GM18519 (cell line): ENCODE data around the gene MACROD2.
"Not testable (repeated sequence)": the region's sequence is repeated elsewhere in the genome, so short reads cannot be mapped to it uniquely, and the experiment has no call there.

Experiments
- ATAC-seq: cut with Tn5 transposase; IDR thresholded peaks from one replicate; pipeline ENCODE4 v1.9.1; 2021; ENCODE audit warnings: mild to moderate bottlenecking, moderate library complexity; ENCODE audit not compliant: unreplicated experiment, low FRiP score

The MACROD2 gene

DNA sequence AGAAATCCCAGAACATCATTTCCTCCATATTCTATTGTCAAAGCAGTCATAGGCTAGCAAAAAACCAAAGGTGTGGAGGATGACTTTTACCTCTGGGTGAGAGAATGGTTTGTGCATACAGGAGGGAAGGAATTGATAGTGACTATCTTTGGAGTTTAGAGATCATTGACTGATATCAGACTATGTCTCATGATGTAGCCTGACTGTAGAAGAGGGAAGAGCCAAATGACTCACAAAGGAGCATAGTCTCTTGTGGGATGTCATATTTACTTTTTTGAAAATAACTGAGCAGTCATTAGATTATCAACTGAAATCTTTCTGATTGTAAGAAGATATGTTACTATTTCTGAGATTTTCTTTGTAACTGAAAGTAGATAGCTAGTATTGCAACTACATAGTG is 183.6 kb downstream of the MACROD2 start:
- no peak for ATAC-seq

DNA sequence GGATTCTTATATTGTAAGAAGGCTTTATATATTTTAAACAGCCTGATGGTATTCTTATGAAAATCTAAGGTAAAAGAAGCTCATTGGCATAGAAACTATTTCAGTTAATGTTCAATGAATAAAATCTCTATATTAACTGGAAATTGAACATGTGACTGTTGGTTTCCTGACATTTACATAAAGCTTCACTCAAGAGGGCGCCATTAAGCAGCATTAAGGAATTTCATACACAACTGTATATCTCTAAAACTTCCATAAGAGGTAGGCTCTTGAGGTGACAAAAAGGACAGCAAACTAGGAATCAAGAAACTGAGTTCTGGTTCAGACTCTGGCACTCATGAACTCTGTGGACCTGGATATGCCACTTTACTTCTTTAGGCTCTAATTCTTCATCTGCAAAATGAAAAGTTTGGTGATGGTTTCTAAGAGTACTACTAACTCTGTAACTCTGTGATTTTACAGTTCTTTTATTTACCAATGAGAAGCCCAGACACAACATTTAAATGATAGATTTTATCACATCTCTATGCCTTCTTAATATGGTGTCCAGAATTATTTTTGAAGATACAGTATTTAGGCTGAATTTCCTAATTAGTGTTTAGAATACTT is 194.6 kb downstream of the MACROD2 start:
- no peak for ATAC-seq

DNA sequence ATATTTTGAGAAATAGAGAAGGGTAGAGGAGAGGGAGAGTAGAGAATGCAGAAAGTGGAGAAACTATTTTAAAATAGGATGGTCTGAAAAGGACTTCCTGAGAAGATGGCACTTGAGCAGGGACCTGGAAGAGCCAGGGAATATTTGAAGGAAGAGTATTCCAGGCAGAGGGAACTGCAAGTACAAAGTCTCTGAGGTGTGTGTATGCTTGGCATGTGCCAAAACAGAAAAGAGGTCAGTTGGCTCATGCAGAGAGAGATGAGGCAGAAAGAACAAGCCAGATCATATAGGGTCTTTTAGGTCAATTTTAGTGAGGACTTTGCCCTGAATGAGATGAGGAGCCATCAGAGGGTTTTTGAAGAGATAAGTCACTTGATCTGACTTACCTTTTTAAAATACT is 196.2 kb downstream of the MACROD2 start:
- no peak for ATAC-seq

DNA sequence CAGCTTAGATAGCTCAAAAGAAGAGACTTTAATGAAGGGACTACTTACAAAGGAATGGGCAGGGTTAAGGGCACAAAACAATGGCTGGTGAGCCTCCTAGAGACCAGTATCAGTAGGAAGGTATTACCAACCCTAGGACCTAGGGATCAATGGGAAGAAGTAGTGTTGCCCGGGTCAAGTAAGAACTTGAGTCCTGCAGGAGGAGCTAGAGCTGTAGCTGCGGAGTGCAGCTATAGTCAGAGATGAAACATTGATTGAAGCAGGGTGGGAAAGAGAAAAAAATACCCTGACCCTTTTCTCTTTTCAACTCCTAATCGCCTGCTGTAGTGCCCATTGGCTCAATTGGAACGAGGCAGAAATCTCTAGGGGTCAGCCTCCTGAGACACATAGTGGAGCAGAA is 198.1 kb downstream of the MACROD2 start:
- no peak for ATAC-seq

DNA sequence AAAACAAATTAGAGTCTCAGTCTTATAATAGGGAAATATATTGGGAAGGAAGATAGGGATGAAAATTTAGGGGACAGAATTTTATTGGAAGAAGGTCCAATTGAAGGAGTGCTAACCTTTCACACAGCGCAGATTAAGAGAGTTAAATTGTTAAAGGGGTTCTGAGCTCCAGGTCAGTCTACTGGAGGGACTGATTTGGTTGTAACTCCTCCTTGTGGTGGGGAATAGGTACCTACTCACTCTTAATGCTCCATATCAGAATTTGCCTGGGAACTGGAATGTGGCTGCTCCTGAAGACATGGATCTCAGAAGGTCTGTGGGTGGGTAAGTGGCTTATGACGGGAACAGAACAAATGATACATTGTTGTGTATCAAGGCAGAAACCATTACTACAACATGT is 198.6 kb downstream of the MACROD2 start:
- ATAC-seq: no peak

- ATAC-seq: no peak
These were observed 201.8 kb downstream of the MACROD2 start for GRCh38 chr20:14197097-14197496.

- ATAC-seq: no peak
These were observed 203.1 kb downstream of the MACROD2 start for GRCh38 chr20:14198416-14198815.

GRCh38 chr20:14199111-14199510 is 203.8 kb downstream of the MACROD2 start:
- ATAC-seq: no peak

DNA sequence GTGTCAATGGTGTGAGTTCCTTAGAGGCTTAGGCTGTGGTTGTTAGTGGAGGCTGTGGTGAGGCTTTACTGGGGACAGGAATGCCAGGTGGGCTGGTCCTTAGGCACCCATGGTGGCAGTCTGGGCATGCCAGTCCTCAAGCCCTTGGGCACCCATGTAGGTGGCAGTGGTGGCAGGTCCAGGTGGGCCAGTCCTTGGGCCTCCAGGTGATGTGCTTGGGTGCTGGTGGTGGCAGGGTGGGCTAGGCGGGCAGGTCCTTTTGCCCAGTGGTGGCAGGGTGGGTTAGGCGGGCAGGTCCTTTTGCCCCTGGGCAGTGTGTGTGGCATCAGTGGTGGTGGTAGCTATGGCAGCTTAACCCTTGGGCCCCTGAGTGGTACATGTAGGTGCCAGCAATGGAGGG is 208.3 kb downstream of the MACROD2 start:
- no peak for ATAC-seq

- no peak for ATAC-seq
These were observed 212.3 kb downstream of the MACROD2 start for GRCh38 chr20:14207591-14207990.

- ATAC-seq: no peak
These were observed 213.6 kb downstream of the MACROD2 start for GRCh38 chr20:14208956-14209355.

DNA sequence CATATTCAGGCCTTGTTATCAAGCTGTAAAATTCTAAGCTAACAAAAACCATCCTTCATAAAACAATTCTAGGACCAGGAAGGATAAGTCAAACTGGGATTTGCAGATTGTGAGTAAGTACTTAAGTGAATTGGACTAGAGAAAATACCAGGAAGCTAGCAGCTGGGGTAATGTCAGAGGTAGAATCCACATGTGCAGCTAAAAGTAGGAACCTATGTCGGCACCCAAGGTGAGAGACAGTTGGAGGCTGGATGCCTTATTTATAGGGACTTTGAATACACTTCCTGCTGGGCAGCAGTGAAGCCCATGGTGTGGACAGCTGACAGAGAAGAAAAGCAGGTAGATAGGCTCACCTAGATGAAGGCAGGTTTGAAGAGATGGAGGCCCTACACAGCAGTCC is 214.8 kb downstream of the MACROD2 start:
- no peak for ATAC-seq

DNA sequence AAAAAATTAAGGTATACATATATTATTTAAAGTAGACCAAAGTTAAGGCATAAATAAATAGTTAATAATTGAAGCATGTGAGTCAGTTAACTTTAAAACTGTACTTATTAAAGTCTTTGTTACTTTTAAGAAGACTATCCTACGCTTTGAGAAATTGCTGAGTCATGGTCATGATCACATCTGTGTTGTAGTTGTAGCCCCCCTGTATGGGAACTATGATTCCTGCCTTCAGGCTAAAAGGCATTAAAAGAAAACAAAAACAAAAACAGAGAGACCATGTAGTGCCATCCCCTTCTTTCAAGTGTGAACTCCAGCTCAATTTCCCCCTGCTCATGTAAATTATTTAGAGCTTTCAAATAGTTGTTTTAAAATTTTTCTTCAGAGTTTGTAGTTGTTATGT is 218.7 kb downstream of the MACROD2 start:
- no peak for ATAC-seq

DNA sequence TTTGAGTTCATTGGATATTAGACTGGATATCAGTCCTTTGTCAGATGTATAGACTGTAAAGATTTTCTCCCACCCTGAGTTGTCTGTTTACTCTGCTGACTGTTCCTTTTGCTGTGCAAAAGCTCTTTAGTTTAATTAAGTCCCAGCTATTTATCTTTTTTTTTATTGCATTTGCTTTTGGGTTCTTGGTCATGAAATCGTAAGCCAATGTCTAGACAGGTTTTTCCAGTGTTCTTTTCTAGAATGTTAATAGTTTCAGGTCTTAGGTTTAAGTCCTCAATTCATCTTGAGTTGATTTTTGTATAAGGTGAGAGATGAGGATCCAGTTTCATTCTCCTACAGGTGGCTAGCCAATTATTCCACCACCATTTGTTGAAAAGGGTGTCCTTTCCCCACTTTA is 220.6 kb downstream of the MACROD2 start:
- not testable (repeated sequence) for ATAC-seq

DNA sequence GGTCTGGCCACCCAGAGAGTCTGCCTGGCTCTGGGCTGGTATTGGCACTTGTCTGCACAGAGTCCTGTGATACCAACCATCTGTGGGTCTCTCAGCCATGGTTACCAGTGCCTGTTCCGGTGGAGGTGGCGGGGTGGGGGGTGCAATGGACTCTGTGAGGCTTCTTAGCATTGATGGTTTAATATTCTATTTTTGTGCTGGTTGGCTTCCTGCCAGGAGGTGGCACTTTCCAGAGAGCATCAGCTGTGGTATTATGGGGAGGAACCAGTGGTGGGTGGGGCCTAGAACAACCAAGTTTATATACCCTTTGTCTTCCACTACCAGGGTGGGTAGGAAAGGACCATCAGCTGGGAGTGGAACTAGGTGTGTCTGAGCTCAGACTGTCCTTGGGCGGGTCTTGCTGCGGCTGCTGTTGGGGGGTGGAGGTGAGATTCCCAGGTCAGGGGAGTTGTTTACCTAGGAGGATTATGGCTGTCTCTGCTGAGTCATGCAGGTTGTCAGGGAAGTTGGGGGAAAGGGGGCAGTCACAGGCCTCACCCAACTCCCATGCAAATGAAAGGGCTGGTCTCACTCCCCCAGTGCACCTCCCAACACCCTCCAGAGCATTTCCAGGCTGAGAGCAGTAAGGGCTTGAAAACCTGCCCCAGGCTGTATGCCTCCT is 224.6 kb downstream of the MACROD2 start:
- no peak for ATAC-seq

DNA sequence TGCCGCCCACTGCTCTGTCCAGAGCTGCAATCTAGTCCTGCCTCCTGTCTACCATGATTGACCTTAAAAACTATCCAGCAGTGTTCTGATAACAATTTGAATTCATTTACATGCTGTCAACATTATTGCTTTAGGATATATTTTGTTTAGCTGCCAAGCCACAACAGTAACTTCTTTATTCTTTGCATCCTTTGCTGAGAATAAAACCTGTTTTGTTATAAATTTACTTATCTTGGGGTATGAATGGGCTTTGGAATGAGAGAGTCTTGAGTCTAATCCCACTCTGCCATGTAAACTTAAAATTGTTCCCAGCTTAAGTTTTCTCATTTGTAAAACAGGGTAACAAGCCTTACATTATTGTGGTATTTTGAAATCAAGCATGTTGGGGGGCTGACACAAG is 225.7 kb downstream of the MACROD2 start:
- no peak for ATAC-seq

DNA sequence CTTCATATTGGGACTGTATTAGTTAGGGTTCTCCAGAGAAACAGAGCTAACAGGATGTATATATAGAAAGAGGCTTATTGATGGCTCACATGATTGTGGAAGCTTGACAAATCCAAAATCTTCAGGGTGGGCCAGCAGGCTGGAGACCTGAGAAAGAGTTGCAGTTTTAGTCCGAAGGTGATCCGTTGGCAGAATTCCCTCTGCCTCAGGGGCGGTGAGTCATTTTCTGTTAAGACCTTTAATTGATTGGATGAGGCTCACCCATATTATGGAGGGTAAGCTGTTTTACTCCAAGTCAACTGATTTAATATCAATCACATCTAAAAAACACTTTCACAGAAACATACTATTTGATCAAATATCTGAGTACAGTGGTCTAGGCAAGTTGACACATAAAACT is 228.5 kb downstream of the MACROD2 start:
- ATAC-seq: no peak

DNA sequence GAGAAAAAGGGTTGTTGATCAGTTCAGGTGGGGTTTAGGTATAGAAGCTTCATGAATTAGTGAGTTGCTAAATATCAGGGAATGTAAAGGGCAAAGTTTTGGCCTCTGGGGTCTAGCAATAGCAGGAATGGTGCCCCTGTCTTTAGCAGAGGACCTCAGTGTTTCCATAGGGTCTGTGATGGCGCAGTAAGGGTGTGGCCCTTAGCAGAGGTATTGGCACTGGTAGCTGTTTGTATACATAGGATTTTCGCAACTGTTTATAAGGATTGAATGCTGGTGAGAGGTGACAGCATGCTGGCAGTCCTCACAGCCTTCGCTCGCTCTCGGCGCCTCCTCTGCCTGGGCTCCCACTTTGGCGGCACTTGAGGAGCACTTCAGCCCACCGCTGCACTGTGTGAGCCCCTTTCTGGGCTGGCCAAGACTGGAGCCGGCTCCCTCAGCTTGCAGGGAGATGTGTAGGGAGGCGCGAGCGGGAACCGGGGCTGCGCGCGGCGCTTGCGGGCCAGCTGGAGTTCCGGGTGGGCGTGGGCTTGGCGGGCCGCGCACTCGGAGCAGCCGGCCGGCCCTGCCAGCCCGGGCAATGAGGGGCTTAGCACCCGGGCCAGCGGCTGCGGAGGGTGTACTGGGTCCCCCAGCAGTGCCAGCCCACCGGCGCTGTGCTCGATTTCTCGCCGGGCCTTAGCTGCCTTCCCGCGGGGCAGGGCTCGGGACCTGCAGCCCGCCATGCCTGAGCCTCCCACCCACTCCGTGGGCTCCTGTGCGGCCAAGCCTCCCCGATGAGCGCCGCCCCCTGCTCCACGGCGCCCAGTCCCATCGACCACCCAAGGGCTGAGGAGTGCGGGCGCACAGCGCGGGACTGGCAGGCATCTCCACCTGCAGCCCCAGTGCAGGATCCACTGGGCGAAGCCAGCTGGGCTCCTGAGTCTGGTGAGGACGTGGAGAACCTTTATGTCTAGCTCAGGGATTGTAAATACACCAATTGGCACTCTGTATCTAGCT is 231.0 kb downstream of the MACROD2 start:
- not testable (repeated sequence) for ATAC-seq

- peak; percentile 92 for ATAC-seq
These were observed 237.3 kb downstream of the MACROD2 start for GRCh38 chr20:14232650-14233049.

DNA sequence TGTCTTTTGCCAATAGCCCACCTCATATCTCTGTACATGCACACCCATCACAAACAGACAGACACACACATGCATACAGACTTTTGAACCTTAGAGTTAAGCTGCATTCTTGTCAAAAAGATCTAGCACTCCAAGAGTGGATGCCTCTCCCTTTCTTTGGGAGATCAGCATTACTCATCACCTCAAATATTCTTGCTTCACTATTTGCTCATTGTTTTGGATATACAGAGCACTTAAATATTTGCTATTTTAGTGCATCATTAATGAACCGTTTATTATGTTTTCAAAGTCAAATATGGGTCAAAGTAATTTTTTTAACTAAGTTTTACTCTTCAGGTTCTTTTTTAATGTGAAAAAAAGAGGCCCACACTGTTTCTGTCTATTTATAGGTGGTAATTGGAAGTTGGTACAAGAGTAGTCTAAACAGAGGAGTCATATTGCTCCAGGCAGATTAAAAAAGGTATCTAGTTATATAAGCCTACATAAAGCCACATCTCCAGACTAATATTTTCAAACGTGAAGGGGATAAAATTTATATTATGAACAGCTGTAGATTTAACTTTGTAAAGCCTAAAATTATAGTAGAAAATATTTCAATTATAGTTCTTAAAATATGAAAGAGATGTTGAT is 239.5 kb downstream of the MACROD2 start:
- no peak for ATAC-seq

- no peak for ATAC-seq
These were observed 240.0 kb downstream of the MACROD2 start for GRCh38 chr20:14235355-14235754.
